ENCODE measurements around the gene SLC37A3.
A peak's percentile ranks its signal among the peaks of the same experiment; 100 is the strongest.

Gene SLC37A3

GRCh38 chr7:140297192-140297591 is 101.1 kb downstream of the SLC37A3 start:
- no peak overlapping the region for H3K27ac Mint-ChIP-seq
- H3K9me3 Mint-ChIP-seq = no peaks in the 10 kb centered on the region

GRCh38 chr7:140295224-140295738 is 103.0 kb downstream of the SLC37A3 start:
- DNase-seq = peak; percentile 13
- no peak overlapping the region for H3K4me3 Mint-ChIP-seq
- no peaks in the 10 kb centered on the region for H3K4me1 Mint-ChIP-seq (ENCODE audit: low read depth)
- H3K36me3 Mint-ChIP-seq (ENCODE audit: low read depth) = no peaks in the 10 kb centered on the region
- no peaks in the 10 kb centered on the region for H3K27me3 Mint-ChIP-seq
- H3K9me3 Mint-ChIP-seq = no peaks in the 10 kb centered on the region
- no peak overlapping the region for H3K27ac Mint-ChIP-seq

More at GRCh38 chr7:140297192-140297591, 101.1 kb downstream of the SLC37A3 start:
- no peaks in the 10 kb centered on the region for H3K36me3 Mint-ChIP-seq (ENCODE audit: low read depth)
- H3K27me3 Mint-ChIP-seq = no peaks in the 10 kb centered on the region
- peak; percentile 14 for DNase-seq
- H3K4me1 Mint-ChIP-seq (ENCODE audit: low read depth) = no peaks in the 10 kb centered on the region
- no peak overlapping the region for H3K4me3 Mint-ChIP-seq

GRCh38 chr7:140294454-140294853 is 103.9 kb downstream of the SLC37A3 start:
- no peaks in the 10 kb centered on the region for H3K27me3 Mint-ChIP-seq
- no peak overlapping the region for H3K4me3 Mint-ChIP-seq
- H3K9me3 Mint-ChIP-seq = no peaks in the 10 kb centered on the region
- no peaks in the 10 kb centered on the region for H3K4me1 Mint-ChIP-seq (ENCODE audit: low read depth)
- no peak overlapping the region for H3K27ac Mint-ChIP-seq
- DNase-seq = peak; percentile 12
- no peaks in the 10 kb centered on the region for H3K36me3 Mint-ChIP-seq (ENCODE audit: low read depth)

GRCh38 chr7:140292438-140292837 is 105.9 kb downstream of the SLC37A3 start:
- Mint-ChIP-seq H3K4me1 (ENCODE audit: low read depth) (no peaks in the 10 kb centered on the region), H3K27ac (no peak overlapping the region), H3K27me3 (no peaks in the 10 kb centered on the region)

GRCh38 chr7:140289804-140290203 is 108.5 kb downstream of the SLC37A3 start:
- Mint-ChIP-seq H3K9me3 (no peaks in the 10 kb centered on the region), H3K4me3 (no peak overlapping the region), H3K27me3 (no peaks in the 10 kb centered on the region), H3K36me3 (ENCODE audit: low read depth) (no peaks in the 10 kb centered on the region), H3K27ac (no peak overlapping the region), H3K4me1 (ENCODE audit: low read depth) (no peaks in the 10 kb centered on the region)
- DNase-seq = no peak

More at GRCh38 chr7:140292438-140292837, 105.9 kb downstream of the SLC37A3 start:
- no peak for DNase-seq
- Mint-ChIP-seq H3K36me3 (ENCODE audit: low read depth) (no peaks in the 10 kb centered on the region), H3K4me3 (no peak overlapping the region), H3K9me3 (no peaks in the 10 kb centered on the region)

- no peak overlapping the region for H3K4me3 Mint-ChIP-seq
- no peak overlapping the region for H3K27ac Mint-ChIP-seq
- no peaks in the 10 kb centered on the region for H3K36me3 Mint-ChIP-seq (ENCODE audit: low read depth)
- H3K4me1 Mint-ChIP-seq (ENCODE audit: low read depth) = no peaks in the 10 kb centered on the region
- DNase-seq = no peak
- H3K27me3 Mint-ChIP-seq = no peaks in the 10 kb centered on the region
- H3K9me3 Mint-ChIP-seq = no peaks in the 10 kb centered on the region
Measured at GRCh38 chr7:140287988-140288387, 110.3 kb downstream of the SLC37A3 start.

- Mint-ChIP-seq H3K27me3 (no peaks in the 10 kb centered on the region), H3K36me3 (ENCODE audit: low read depth) (no peaks in the 10 kb centered on the region), H3K4me3 (no peak overlapping the region), H3K27ac (no peak overlapping the region), H3K9me3 (no peaks in the 10 kb centered on the region), H3K4me1 (ENCODE audit: low read depth) (no peaks in the 10 kb centered on the region)
- DNase-seq = no peak
Measured at GRCh38 chr7:140285938-140286337, 112.4 kb downstream of the SLC37A3 start.

GRCh38 chr7:140284062-140284461 is 114.3 kb downstream of the SLC37A3 start:
- H3K4me3 Mint-ChIP-seq = no peak overlapping the region
- no peak for DNase-seq
- H3K4me1 Mint-ChIP-seq (ENCODE audit: low read depth) = no peaks in the 10 kb centered on the region
- H3K9me3 Mint-ChIP-seq = no peaks in the 10 kb centered on the region
- no peaks in the 10 kb centered on the region for H3K27me3 Mint-ChIP-seq
- H3K27ac Mint-ChIP-seq = no peak overlapping the region
- no peaks in the 10 kb centered on the region for H3K36me3 Mint-ChIP-seq (ENCODE audit: low read depth)

Data from activated T-cell treated with anti-CD3 and anti-CD28 coated beads, Interleukin-2, amount 50 U/mL, for 24 hours (primary cell).